Activated naive CD8-positive, alpha-beta T cell (primary cell): ENCODE measurements around the gene MTMR10.

ENCODE experiments used
- H3K27ac Mint-ChIP-seq: one replicate; pipeline ENCODE4 v1.8.0; 2021; ENCODE audit warnings: mixed read lengths
- H3K27me3 Mint-ChIP-seq: one replicate; pipeline ENCODE4 v1.8.0; 2021; ENCODE audit warnings: mixed read lengths
- H3K36me3 Mint-ChIP-seq: one replicate; pipeline ENCODE4 v1.8.0; 2021; ENCODE audit warnings: mixed read lengths
- H3K4me1 Mint-ChIP-seq: one replicate; pipeline ENCODE4 v1.8.0; 2021; ENCODE audit warnings: low read depth, mixed read lengths
- H3K4me3 Mint-ChIP-seq: one replicate; pipeline ENCODE4 v1.8.0; 2021; ENCODE audit warnings: mild to moderate bottlenecking, mixed read lengths
- H3K9me3 Mint-ChIP-seq: one replicate; pipeline ENCODE4 v1.8.0; 2021; ENCODE audit warnings: low read depth, mixed read lengths

MTMR10 gene

GRCh38 chr15:30991255-30992235 is at the start of gene MTMR10:
MTMR10 (minus strand) TSS chr15:30991628; CDS start chr15:30991506, 122 bp downstream.
- peaks cover 36% of the 10 kb centered on the region for H3K4me1 Mint-ChIP-seq

GRCh38 chr15:31040611-31041010 is 49.2 kb upstream of the MTMR10 start:
- Mint-ChIP-seq H3K27ac (no peak overlapping the region), H3K36me3 (no peaks in the 10 kb centered on the region), H3K27me3 (no peaks in the 10 kb centered on the region), H3K4me1 (no peaks in the 10 kb centered on the region), H3K9me3 (no peaks in the 10 kb centered on the region), H3K4me3 (no peak overlapping the region)

More at GRCh38 chr15:30991255-30992235, at the start of gene MTMR10:
- Mint-ChIP-seq H3K36me3 (peaks cover 6% of the 10 kb centered on the region), H3K9me3 (no peaks in the 10 kb centered on the region), H3K27me3 (no peaks in the 10 kb centered on the region), H3K27ac (peak within 1 kb of the TSS; percentile 85), H3K4me3 (peak within 1 kb of the TSS; percentile 95)

GRCh38 chr15:31039961-31040360 is 48.5 kb upstream of the MTMR10 start:
- no peak overlapping the region for H3K4me3 Mint-ChIP-seq
- no peaks in the 10 kb centered on the region for H3K4me1 Mint-ChIP-seq
- H3K27me3 Mint-ChIP-seq: no peaks in the 10 kb centered on the region
- no peaks in the 10 kb centered on the region for H3K36me3 Mint-ChIP-seq
- H3K27ac Mint-ChIP-seq: no peak overlapping the region
- H3K9me3 Mint-ChIP-seq: no peaks in the 10 kb centered on the region

GRCh38 chr15:31037731-31038477 is 46.5 kb upstream of the MTMR10 start:
- Mint-ChIP-seq H3K36me3 (no peaks in the 10 kb centered on the region), H3K27me3 (no peaks in the 10 kb centered on the region), H3K4me3 (no peak overlapping the region), H3K27ac (no peak overlapping the region), H3K4me1 (no peaks in the 10 kb centered on the region), H3K9me3 (no peaks in the 10 kb centered on the region)

- Mint-ChIP-seq H3K4me1 (no peaks in the 10 kb centered on the region), H3K27ac (no peak overlapping the region), H3K36me3 (no peaks in the 10 kb centered on the region), H3K9me3 (no peaks in the 10 kb centered on the region), H3K27me3 (no peaks in the 10 kb centered on the region), H3K4me3 (no peak overlapping the region)
Observed at GRCh38 chr15:31036783-31037182, 45.4 kb upstream of the MTMR10 start.

GRCh38 chr15:31035610-31036009 is 44.2 kb upstream of the MTMR10 start:
- Mint-ChIP-seq H3K36me3 (no peaks in the 10 kb centered on the region), H3K9me3 (no peaks in the 10 kb centered on the region)

GRCh38 chr15:31034152-31034551 is 42.7 kb upstream of the MTMR10 start:
- no peaks in the 10 kb centered on the region for H3K4me1 Mint-ChIP-seq
- H3K9me3 Mint-ChIP-seq: no peaks in the 10 kb centered on the region
- no peak overlapping the region for H3K27ac Mint-ChIP-seq
- H3K4me3 Mint-ChIP-seq: no peak overlapping the region
- H3K36me3 Mint-ChIP-seq: no peaks in the 10 kb centered on the region
- no peaks in the 10 kb centered on the region for H3K27me3 Mint-ChIP-seq

More at GRCh38 chr15:31035610-31036009, 44.2 kb upstream of the MTMR10 start:
- H3K4me1 Mint-ChIP-seq: no peaks in the 10 kb centered on the region
- H3K27ac Mint-ChIP-seq: no peak overlapping the region
- H3K27me3 Mint-ChIP-seq: no peaks in the 10 kb centered on the region
- no peak overlapping the region for H3K4me3 Mint-ChIP-seq

GRCh38 chr15:31032961-31033371 is 41.5 kb upstream of the MTMR10 start:
- no peaks in the 10 kb centered on the region for H3K9me3 Mint-ChIP-seq
- H3K4me3 Mint-ChIP-seq: no peak overlapping the region
- H3K4me1 Mint-ChIP-seq: no peaks in the 10 kb centered on the region
- no peaks in the 10 kb centered on the region for H3K36me3 Mint-ChIP-seq
- no peaks in the 10 kb centered on the region for H3K27me3 Mint-ChIP-seq
- H3K27ac Mint-ChIP-seq: no peak overlapping the region

GRCh38 chr15:31031471-31032067 is 40.1 kb upstream of the MTMR10 start:
- Mint-ChIP-seq H3K36me3 (no peaks in the 10 kb centered on the region), H3K9me3 (no peaks in the 10 kb centered on the region), H3K4me1 (no peaks in the 10 kb centered on the region), H3K27ac (no peak overlapping the region), H3K4me3 (no peak overlapping the region), H3K27me3 (no peaks in the 10 kb centered on the region)

GRCh38 chr15:31027910-31028578 is 36.6 kb upstream of the MTMR10 start:
- H3K4me1 Mint-ChIP-seq: no peaks in the 10 kb centered on the region
- H3K4me3 Mint-ChIP-seq: no peak overlapping the region
- H3K36me3 Mint-ChIP-seq: no peaks in the 10 kb centered on the region
- H3K27me3 Mint-ChIP-seq: no peaks in the 10 kb centered on the region
- H3K9me3 Mint-ChIP-seq: no peaks in the 10 kb centered on the region
- no peak overlapping the region for H3K27ac Mint-ChIP-seq

GRCh38 chr15:31025996-31026395 is 34.6 kb upstream of the MTMR10 start:
- H3K4me1 Mint-ChIP-seq: no peaks in the 10 kb centered on the region
- no peaks in the 10 kb centered on the region for H3K36me3 Mint-ChIP-seq
- no peak overlapping the region for H3K4me3 Mint-ChIP-seq
- H3K27ac Mint-ChIP-seq: no peak overlapping the region
- H3K27me3 Mint-ChIP-seq: no peaks in the 10 kb centered on the region
- H3K9me3 Mint-ChIP-seq: no peaks in the 10 kb centered on the region

GRCh38 chr15:31024979-31025378 is 33.6 kb upstream of the MTMR10 start:
- H3K36me3 Mint-ChIP-seq: no peaks in the 10 kb centered on the region
- H3K27ac Mint-ChIP-seq: no peak overlapping the region
- no peaks in the 10 kb centered on the region for H3K9me3 Mint-ChIP-seq
- no peak overlapping the region for H3K4me3 Mint-ChIP-seq
- no peaks in the 10 kb centered on the region for H3K4me1 Mint-ChIP-seq
- H3K27me3 Mint-ChIP-seq: no peaks in the 10 kb centered on the region

GRCh38 chr15:31024330-31024729 is 32.9 kb upstream of the MTMR10 start:
- Mint-ChIP-seq H3K36me3 (no peaks in the 10 kb centered on the region), H3K27ac (no peak overlapping the region), H3K9me3 (no peaks in the 10 kb centered on the region), H3K27me3 (no peaks in the 10 kb centered on the region), H3K4me1 (no peaks in the 10 kb centered on the region), H3K4me3 (no peak overlapping the region)

GRCh38 chr15:31023841-31024240 is 32.4 kb upstream of the MTMR10 start:
- Mint-ChIP-seq H3K4me3 (no peak overlapping the region), H3K27ac (no peak overlapping the region), H3K9me3 (no peaks in the 10 kb centered on the region), H3K27me3 (no peaks in the 10 kb centered on the region), H3K4me1 (no peaks in the 10 kb centered on the region), H3K36me3 (no peaks in the 10 kb centered on the region)
